Inflammatory macrophage treated with lipopolysaccharide for 4 hours (primary cell): ENCODE data around the gene PRLR.

Experiments used
- DNase-seq: peaks from one replicate; pipeline ENCODE4 v3.0.0-alpha.2; 2020

The PRLR gene

GRCh38 chr5:35233121-35233520 is 2.8 kb upstream of the PRLR start:
- no peak for DNase-seq

- DNase-seq, result no peak
Measured at GRCh38 chr5:35232124-35232523, 1.8 kb upstream of the PRLR start.

DNA sequence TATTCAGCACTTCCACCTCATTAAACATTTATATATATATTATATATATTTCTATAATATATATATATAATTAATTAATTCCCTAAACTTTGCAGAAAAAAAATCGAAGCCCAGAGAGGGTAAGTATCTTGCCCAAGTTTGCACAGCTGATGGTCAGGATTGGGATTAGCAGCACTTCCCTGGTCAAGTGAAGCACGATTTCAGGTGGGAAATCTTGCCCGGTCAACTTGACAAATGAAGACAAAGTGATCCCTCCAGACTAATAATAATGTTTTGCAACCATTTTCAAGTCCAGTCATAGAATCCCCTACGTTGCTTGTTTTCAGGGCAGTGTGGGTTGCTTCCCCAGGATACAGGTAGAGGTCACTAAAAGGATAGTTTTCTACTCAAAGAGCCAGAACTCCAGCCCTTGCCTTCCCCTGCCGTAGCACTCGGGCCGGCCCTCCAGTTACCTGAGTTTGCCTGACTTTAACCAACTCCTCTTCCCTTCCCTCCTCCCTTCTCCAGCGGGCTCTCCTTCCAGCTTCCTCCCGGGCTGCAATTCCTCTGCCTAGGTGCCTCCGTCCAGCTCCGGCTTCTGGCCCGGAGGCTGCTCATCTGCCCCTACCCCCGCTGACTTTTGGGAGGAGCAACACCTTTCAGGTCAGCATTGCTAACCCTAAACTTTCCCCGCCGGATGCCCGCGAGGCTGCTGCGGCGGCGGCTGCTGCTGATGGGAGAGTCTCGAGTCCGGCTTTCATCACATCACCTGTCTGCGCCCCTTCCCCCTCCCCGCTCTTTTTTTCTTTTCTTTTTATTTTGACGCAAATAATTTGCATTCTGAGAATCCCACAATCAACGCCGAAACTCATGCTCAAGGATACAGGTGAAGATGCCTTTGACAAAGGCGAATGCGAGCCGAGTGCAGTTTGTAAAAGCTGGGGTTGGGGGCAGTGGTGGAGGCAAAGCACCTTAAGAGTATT is 930 bp downstream of the PRLR start:
- peak; percentile 9 for DNase-seq

DNA sequence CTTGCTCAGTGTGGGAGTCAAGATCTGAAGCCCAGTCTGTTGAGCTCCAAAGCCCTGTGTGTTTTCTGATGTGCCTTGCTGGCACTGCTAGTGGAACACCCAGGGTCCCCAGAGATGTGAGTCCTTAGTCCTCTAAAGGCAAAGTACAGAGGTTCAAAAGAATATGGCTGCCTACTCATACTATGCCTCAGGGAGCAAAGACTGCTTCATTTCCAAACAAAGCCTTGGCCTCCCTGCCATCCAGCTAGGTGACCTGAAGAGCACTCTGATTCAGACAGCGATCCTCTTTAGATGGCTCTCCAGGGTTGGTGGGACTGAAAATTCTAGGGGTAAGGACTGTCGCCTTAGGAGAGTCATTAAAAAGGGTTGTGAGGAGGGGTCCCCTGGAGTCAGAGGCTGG is 2.0 kb downstream of the PRLR start:
- DNase-seq, result no peak

GRCh38 chr5:35227720-35228119 is 2.6 kb downstream of the PRLR start:
- no peak for DNase-seq

DNA sequence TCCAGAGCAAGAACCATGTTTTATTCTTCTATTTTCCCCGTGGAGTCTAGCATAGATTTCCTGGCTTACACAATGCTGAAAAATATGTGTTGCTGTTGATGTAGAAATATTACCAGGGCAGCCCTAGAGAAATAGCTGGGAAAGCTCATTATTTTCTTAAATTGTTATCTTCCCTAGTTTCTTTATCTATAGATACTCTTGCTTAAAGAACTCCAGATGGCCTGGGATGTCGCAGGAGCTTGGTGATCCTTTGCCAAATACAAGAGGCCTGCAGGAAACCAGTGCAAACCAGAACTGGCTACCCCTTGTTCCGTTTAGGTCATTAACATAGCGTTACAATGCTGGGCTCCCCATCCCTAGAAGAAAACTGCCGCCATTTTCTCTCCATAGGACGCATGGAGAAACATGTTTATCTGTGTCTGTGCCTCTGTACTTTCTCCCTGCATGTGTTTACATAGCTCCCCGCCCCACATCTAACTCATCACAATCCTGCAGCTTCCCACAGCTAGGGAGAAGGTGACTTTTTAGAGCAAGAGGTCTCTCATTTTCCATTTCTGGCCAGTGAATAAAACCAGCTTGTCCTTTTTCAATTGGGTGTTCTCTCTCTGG is 6.4 kb downstream of the PRLR start:
- DNase-seq, result no peak

DNA sequence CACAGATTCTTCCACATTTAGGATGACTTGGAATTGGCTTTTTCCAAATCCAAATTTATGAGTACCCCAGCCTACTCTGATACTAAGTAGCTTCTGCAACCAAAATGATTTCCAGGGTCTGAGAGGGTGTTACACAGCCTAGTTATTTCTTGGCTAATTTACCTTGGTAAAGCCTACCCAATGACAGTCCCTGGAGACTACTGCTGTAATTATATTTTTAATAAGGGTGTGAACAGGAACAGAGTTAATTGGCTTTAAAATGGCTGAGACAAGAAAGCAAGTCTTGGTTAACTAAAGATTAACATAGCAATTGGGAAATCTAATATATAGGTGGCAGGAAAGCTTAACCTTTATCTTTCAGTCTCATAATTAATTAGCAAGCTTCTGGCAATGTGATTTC is 9.3 kb downstream of the PRLR start:
- DNase-seq, result no peak

GRCh38 chr5:35218981-35219380 is 11.3 kb downstream of the PRLR start:
- DNase-seq, result no peak

DNA sequence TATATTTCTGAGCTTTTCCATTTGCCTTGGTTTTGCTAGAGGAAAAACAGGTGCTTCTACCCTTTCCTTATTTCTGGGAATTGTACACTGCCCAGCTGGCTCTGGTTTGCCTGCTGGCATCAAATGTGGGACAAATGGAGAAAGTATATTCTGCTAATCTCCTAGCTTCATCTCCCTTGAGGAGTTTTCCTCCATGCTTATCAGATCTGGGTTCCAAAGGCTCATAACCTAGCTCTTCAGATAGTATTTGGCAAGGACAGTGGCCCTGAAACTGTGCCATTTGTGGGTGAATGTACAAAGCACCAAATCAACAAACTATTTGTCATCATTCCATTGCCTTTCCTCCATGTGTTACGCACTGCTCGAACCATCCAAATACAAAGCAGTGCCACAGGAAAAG is 16.2 kb downstream of the PRLR start:
- no peak for DNase-seq

DNA sequence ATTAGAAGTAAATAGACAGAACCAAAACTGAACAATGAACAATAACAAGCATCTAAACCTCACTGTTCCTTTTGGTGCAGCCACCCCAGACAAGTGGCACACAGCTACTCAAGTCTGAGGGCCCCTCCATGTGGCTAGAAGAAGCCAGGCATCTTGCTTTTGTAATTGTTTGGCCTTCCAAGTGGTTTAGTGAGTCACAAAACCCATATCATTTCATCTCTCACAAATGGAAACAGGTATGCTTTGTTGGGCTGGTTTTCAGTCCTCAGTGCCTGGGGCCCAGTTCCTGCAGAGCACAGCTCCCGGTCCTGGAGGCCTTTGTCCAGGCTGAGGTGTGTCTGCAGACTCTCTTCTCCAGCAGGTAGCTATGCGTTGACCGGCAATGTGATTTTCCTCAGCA is 16.7 kb downstream of the PRLR start:
- peak; percentile 6 for DNase-seq

GRCh38 chr5:35212122-35212982 is 17.9 kb downstream of the PRLR start:
- DNase-seq, result peak; percentile 83

- no peak for DNase-seq
Measured at GRCh38 chr5:35209862-35210261, 20.4 kb downstream of the PRLR start.

- DNase-seq, result no peak
Measured at GRCh38 chr5:35205606-35206005, 24.7 kb downstream of the PRLR start.

DNA sequence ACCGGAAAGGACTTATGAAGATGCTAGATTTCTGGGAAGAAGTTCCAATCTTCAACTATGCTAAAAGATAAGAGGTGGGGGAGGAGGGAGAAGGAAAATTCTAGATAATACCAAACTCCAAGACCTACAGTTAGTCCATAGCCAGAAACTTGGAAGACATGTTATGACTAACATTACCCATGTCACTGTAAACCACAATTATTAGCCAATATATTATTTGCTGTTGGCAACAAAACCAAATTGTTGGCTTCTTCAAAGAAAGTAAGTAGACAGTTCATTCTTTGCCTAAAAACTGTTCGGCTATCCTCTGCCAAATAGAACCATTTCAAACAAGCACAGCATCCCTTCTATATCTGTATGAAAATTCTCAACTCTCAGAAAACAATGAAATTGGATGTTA is 25.1 kb downstream of the PRLR start:
- DNase-seq, result peak; percentile 9

DNA sequence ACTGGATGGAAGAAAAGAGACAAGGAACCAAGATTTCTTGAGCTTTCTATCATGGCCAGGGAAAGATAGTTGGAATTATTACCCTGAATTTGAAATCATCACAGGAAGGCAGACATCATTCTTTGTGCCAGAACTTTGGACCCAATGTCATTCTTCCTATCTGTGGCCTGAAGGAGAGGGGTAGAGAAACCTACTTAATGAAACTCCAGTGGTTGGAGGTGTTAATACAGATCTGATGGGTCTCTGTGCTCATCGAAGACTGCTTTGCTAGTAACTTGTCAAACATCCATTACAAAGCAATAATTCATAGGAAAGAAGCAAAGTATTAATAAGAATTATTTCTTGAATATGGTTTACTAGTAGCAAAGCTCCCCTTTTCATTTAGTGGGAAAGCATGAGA is 26.9 kb downstream of the PRLR start:
- DNase-seq, result no peak

GRCh38 chr5:35202319-35203111 is 27.8 kb downstream of the PRLR start:
- peak; percentile 46 for DNase-seq

DNA sequence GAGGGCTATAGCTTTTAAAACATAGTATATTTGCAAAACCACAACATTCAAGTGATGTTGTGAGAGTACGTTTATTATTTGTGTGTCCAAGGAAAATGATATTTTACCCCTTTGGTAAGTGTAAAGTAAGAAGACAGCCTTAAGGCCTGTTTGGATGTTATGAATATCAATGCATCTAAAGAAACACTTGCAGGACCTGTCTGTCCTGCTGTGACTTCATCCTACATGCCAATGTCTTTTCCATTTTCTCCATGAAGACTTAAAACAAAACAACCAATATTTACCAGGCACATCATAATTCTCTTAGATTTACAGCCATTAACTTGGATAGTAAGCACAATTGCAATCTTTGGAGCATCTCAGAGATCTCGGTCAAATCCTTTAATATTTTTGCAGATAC is 29.0 kb downstream of the PRLR start:
- DNase-seq, result no peak

GRCh38 chr5:35199886-35200285 is 30.4 kb downstream of the PRLR start:
- DNase-seq, result no peak

- DNase-seq, result no peak
Measured at GRCh38 chr5:35198686-35199085, 31.6 kb downstream of the PRLR start.

DNA sequence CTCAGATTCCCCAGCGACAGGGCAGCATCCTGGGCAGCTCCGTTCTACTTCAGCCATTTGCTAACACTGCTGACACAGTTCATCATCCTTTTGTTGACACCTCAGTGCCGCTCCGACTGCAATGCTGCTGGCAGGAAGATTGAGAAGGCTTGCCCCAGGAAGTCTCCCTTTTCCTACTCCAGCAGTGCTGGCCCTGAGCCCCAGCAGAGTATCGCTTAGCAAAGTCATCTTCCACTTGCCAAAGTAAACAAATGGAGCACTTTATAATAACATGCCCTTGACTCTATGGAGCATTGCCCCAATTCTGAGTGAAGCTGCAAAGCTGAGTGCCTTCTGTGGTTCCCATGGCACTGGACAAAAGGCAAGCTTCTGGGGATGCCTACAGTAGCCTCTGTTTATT is 32.2 kb downstream of the PRLR start:
- DNase-seq, result no peak

- no peak for DNase-seq
Measured at GRCh38 chr5:35197351-35197750, 32.9 kb downstream of the PRLR start.

GRCh38 chr5:35195472-35195852 is 34.8 kb downstream of the PRLR start:
- DNase-seq, result no peak
